Activated T-helper 2 cell treated with anti-CD3 and anti-CD28 coated beads, Interferon-gamma antibody, Interleukin-2, Interleukin-4, amounts not matched to agents 10 μg/mL and 5 μg/mL and 100 μg/mL, durations not matched to agents 14 hours and 24 hours and 36 hours (primary cell): ENCODE results near the gene CMC2. TPM values are rescaled to one million over a fixed set of nuclear protein-coding genes. Genes with fewer than 3 reads are reported as not detected.

Experiments used
- DNase-seq: peaks from one replicate; pipeline ENCODE4 v3.0.0; 2021; ENCODE audit warnings: low spot score
- H3K27ac Mint-ChIP-seq: one replicate; pipeline ENCODE4 v1.8.0; 2021; ENCODE audit warnings: mixed read lengths
- H3K27me3 Mint-ChIP-seq: one replicate; pipeline ENCODE4 v1.8.0; 2021; ENCODE audit warnings: low read depth, mixed read lengths
- H3K36me3 Mint-ChIP-seq: one replicate; pipeline ENCODE4 v1.8.0; 2021; ENCODE audit warnings: low read depth, mixed read lengths
- H3K4me1 Mint-ChIP-seq: one replicate; pipeline ENCODE4 v1.8.0; 2021; ENCODE audit warnings: low read depth, mixed read lengths
- H3K4me3 Mint-ChIP-seq: one replicate; pipeline ENCODE4 v1.8.0; 2021; ENCODE audit warnings: low read depth, mild to moderate bottlenecking, moderate library complexity, mixed read lengths
- H3K9me3 Mint-ChIP-seq: one replicate; pipeline ENCODE4 v1.8.0; 2021; ENCODE audit warnings: mixed read lengths
- intact Hi-C: fragments of 100-400 bp; cut with micrococcal nuclease; formaldehyde crosslinking; loops from one replicate; pipeline ENCODE4 v1.15.1; 2023
- total RNA-seq: library from RNA; stranded (reverse); gene quantifications from 2 replicates; pipeline ENCODE4 v1.2.3, GENCODE V29; 2022

The CMC2 gene
- total RNA-seq, 1 donor from 2014 or later = 130 TPM

DNA sequence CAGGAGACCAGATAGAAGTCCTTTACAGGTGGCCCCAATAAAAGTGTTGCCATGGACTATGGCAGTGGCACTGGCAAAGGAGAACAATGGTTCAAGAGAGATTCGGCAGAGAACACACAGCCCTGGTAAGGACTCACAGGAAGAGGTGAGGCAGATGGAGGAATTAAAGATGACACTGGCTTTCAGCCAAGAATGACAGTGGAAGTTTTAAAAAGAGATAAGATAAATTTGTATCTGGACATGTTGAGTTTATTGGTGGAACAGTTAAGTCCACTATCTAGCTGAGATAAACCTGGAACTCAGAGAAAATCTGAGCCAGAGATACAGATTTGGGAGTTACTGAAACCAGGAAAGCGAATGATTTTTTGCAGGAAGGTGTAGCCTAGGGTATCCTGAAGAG, 20.1 kb downstream of the CMC2 start:
- Mint-ChIP-seq H3K27ac (no peak overlapping the region), H3K4me1 (peaks cover 31% of the 10 kb centered on the region), H3K36me3 (peaks cover 53% of the 10 kb centered on the region), H3K27me3 (no peaks in the 10 kb centered on the region), H3K4me3 (no peak overlapping the region), H3K9me3 (no peaks in the 10 kb centered on the region)
- intact Hi-C loops = no loop called here
- no peak for DNase-seq

DNA sequence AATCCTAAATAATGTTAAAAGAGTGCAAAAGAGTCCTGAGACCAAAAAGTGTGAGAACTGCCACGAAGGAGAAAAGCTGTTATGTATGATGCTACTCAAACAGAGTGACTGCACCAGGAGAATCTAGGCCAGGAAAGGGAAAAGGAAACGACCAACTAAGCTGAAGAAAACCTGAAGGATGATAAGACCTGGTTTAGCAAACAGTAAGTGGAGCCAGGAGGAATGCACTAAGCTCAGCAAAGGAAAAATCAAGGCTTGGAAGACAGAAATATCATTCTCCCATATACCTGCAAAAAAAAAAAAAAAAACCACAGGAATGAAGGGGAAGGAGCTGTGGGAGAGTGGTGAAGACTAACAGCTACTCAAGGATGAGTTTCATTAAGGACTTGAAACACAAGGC, 21.1 kb downstream of the CMC2 start:
- H3K27ac Mint-ChIP-seq = peak overlapping the region; percentile 1
- no peak overlapping the region for H3K4me3 Mint-ChIP-seq
- H3K36me3 Mint-ChIP-seq = peaks cover 51% of the 10 kb centered on the region
- H3K9me3 Mint-ChIP-seq = no peaks in the 10 kb centered on the region
- intact Hi-C loops = no loop called here
- H3K27me3 Mint-ChIP-seq = no peaks in the 10 kb centered on the region
- DNase-seq = no peak
- H3K4me1 Mint-ChIP-seq = peaks cover 30% of the 10 kb centered on the region

DNA sequence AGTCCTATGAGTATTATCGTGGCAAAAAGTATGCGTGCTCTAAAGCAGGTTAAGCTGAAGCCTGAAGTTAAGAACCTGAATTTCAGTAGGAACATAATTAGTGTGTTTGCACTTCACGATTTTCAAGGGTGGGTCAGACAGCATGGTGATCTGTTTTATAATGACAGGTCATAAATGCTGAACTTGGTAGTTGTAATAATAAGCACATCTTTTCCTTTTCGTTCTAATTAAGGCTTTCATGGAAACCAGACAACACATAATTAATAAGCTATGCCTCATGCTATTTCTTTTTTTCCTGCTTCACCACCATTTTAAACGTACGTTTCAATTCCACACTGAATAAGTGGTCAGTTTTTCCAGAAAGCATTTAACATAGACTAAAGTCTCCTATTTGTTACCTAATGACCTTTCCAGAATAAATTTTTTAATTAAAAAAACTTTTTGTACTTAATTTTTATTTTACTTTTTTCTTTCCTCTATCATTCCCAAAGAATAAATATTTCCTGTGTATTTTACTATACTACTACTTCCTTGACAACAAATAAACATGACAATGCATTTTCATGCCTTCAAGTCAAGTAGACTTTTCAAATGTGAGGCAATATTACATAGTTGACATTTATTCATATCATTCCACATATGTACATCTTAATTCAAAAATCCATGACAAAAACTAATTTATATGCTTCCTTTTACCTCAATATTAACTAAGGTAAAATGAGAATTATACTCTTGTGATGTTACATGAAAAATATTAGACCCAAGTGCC, 22.4 kb downstream of the CMC2 start:
- Mint-ChIP-seq H3K4me3 (no peak overlapping the region), H3K27me3 (no peaks in the 10 kb centered on the region), H3K27ac (no peak overlapping the region), H3K9me3 (no peaks in the 10 kb centered on the region), H3K4me1 (peaks cover 21% of the 10 kb centered on the region), H3K36me3 (peaks cover 42% of the 10 kb centered on the region)
- no peak for DNase-seq
- intact Hi-C loops = no loop called here

DNA sequence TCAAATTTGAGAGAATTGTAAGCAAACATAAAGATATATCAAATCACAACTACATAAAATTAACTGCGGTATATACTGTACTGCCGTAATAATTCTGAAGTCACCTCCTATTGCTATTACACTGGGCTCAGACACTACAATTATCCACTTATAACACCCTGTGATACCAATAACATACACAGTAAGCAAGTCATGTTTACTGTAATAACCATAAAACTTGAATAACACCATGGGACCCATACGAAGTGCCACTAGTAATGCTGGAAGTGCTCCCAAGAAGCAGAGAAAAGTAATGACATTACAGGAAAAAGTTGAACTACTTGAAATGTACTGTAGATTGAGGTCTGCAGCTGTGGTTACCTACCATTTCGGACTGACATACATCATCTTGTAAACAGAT, 24.0 kb downstream of the CMC2 start:
- Mint-ChIP-seq H3K27me3 (no peaks in the 10 kb centered on the region), H3K36me3 (peaks cover 49% of the 10 kb centered on the region), H3K27ac (no peak overlapping the region), H3K4me1 (peaks cover 18% of the 10 kb centered on the region), H3K4me3 (no peak overlapping the region), H3K9me3 (no peaks in the 10 kb centered on the region)
- DNase-seq = no peak
- intact Hi-C loops = no loop called here

DNA sequence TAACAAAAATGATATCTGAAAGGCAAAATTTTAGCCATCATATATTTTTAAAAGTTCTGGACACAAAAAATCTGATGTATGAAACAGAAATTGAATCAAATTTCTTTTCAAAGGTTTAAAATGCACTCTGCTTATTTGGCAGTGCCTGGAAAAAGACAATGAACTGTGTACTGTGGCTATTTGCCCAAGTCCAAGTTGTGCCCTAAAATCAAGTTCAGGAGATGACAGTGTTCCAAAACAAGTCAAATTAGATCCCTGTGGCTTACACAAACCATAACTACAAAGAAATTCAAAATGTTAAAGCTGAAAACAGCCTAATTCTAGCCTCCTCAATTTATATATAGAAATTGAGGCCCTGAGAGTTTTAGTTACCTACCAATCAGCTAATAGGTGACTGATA, 25.6 kb downstream of the CMC2 start:
- no peaks in the 10 kb centered on the region for H3K9me3 Mint-ChIP-seq
- peaks cover 7% of the 10 kb centered on the region for H3K4me1 Mint-ChIP-seq
- H3K27ac Mint-ChIP-seq = no peak overlapping the region
- H3K27me3 Mint-ChIP-seq = no peaks in the 10 kb centered on the region
- no peak overlapping the region for H3K4me3 Mint-ChIP-seq
- no peak for DNase-seq
- intact Hi-C loops = no loop called here
- peaks cover 51% of the 10 kb centered on the region for H3K36me3 Mint-ChIP-seq

DNA sequence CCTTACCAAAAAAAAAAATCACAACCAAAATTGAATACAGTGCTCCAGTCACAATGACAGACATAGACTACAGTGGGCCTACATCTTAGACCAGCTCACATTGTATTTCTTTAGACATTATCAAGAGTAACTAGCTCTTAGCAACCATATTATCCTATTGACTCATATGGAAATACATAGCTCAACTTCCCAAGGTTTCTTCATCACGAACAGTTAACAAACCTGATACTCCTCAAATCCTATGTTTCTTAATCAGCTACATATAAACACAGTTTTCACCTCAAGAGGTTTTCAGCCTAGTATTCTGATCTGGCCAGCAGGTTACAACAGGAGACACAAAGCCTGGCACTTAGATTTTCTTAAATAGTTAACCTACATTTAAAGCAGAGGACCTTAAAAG, 29.7 kb downstream of the CMC2 start:
- peaks cover 67% of the 10 kb centered on the region for H3K36me3 Mint-ChIP-seq
- H3K4me3 Mint-ChIP-seq = no peak overlapping the region
- H3K27ac Mint-ChIP-seq = no peak overlapping the region
- intact Hi-C loops = no loop called here
- no peaks in the 10 kb centered on the region for H3K9me3 Mint-ChIP-seq
- no peak for DNase-seq
- peaks cover 10% of the 10 kb centered on the region for H3K4me1 Mint-ChIP-seq
- no peaks in the 10 kb centered on the region for H3K27me3 Mint-ChIP-seq

DNA sequence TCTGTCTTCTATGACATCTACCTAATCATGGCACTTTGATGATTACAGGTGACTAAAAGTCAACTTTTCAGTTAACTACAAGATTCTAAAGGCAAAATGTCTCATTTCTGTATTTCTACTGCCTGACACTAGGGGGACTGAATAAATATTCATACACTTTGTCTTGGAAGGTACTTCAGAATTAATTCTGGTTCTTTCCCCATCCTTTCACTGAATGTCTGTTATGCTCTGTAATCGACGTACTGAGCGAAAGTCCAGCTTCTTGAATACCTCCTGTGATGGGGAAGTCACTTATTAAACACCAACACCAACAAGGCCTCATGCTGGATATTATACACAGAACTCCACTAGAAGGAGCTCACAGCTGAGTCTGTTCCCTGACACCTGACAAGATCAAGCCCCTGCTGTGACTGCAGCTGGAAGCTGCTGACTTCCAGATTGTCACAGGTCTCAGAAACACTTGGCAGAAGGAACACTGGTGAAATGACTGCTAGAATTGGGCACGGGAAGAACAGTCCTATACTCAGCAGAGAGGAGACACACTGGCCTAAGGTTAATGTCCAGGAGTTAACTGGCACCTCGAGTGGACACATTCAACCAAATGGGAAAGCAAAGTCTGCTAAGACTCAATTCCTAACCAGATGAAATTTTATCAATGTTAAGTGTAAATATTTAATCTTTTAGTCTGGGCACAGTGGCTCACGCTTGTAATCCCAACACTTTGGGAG, 31.9 kb downstream of the CMC2 start:
- H3K4me1 Mint-ChIP-seq = peaks cover 12% of the 10 kb centered on the region
- intact Hi-C loops = no loop called here
- H3K27ac Mint-ChIP-seq = peak overlapping the region; percentile 62
- H3K4me3 Mint-ChIP-seq = no peak overlapping the region
- H3K27me3 Mint-ChIP-seq = no peaks in the 10 kb centered on the region
- H3K36me3 Mint-ChIP-seq = peaks cover 61% of the 10 kb centered on the region
- no peak for DNase-seq
- H3K9me3 Mint-ChIP-seq = no peaks in the 10 kb centered on the region

DNA sequence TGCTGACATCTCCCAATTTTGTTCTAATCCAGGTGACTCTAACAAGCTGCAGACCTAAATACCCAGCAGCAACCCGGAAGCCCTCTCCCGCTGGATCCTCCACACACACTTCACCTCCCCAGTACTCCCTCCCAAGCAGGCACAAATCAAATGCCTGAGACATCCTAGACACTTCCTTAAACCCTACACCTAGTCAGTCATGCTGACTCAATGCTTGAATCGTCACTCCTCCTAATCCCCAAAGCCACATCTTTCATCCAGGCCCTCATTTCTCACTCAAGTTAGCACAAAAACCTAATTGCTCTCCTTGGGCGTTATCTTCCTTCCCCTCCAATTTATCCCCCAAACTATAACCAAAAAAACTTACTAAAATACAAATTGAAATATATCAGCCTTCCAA, 32.7 kb downstream of the CMC2 start:
- Mint-ChIP-seq H3K9me3 (no peaks in the 10 kb centered on the region), H3K36me3 (peaks cover 64% of the 10 kb centered on the region), H3K27ac (peak overlapping the region; percentile 30), H3K27me3 (no peaks in the 10 kb centered on the region), H3K4me1 (peaks cover 12% of the 10 kb centered on the region), H3K4me3 (no peak overlapping the region)
- intact Hi-C loops = no loop called here
- no peak for DNase-seq

DNA sequence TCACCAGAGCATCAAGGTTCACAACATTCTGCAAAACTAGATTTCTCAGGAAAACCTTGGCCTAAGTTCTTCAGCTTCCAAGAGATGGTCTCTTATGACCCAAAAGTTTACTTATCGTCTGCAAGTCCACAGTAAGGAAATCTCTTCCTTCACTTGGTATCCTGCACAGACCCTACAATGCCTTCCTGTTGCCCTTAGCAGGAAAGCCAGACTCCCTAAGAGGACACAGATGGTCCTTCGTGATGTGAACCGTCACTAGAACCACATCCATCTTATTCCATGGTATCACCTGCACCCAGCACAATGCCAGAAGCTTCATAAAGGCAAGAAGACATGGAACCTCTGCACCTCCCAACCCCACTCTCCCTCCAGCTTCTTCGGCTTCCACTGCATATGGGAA, 34.1 kb downstream of the CMC2 start:
- no peak overlapping the region for H3K4me3 Mint-ChIP-seq
- H3K27me3 Mint-ChIP-seq = no peaks in the 10 kb centered on the region
- peaks cover 14% of the 10 kb centered on the region for H3K4me1 Mint-ChIP-seq
- intact Hi-C loops = no loop called here
- no peak for DNase-seq
- no peaks in the 10 kb centered on the region for H3K9me3 Mint-ChIP-seq
- H3K27ac Mint-ChIP-seq = no peak overlapping the region
- peaks cover 57% of the 10 kb centered on the region for H3K36me3 Mint-ChIP-seq

DNA sequence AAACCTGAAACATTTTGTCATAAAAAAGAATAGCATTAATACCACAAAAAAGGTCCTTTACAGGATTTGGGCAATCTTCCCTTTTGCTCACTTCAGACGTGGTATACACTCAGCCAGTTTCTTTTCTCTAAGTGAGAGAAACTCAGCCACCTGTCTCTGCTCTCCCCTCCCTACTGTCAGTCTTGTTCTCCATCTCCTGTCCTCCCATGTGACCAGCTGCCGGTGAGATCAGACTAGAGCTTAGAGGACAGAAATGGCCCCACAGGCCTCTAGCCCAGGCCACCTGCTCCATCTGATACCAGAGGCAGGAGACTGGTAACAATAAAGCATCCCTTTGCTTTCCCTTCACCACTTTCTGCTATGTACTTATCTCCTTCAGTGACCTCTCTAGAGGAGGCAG, 34.9 kb downstream of the CMC2 start:
- Mint-ChIP-seq H3K4me3 (no peak overlapping the region), H3K4me1 (peaks cover 14% of the 10 kb centered on the region), H3K9me3 (no peaks in the 10 kb centered on the region), H3K27ac (peak overlapping the region; percentile 40), H3K27me3 (no peaks in the 10 kb centered on the region), H3K36me3 (peaks cover 51% of the 10 kb centered on the region)
- intact Hi-C loops = no loop called here
- DNase-seq = no peak

DNA sequence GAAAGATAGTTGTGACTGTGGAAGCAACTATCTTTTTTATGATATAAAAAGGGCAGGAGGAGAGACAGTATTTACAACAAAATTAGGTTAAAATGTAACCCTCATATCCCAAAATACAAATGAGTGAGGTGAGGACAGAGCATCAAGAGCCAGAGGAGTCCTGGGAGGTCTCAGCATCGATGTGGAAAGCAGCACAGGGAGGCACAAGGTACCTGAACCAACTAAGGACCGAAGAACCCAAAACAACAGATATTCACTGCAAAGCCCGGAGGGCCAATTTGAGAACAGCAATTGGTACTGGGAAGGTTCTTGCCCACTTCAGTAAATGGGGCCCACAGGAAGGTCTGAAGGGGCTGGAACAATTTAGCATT, 37.6 kb downstream of the CMC2 start:
- Mint-ChIP-seq H3K9me3 (no peaks in the 10 kb centered on the region), H3K4me1 (peaks cover 8% of the 10 kb centered on the region), H3K27me3 (no peaks in the 10 kb centered on the region), H3K27ac (no peak overlapping the region), H3K36me3 (peaks cover 30% of the 10 kb centered on the region), H3K4me3 (no peak overlapping the region)
- DNase-seq = no peak
- intact Hi-C loops = no loop called here

DNA sequence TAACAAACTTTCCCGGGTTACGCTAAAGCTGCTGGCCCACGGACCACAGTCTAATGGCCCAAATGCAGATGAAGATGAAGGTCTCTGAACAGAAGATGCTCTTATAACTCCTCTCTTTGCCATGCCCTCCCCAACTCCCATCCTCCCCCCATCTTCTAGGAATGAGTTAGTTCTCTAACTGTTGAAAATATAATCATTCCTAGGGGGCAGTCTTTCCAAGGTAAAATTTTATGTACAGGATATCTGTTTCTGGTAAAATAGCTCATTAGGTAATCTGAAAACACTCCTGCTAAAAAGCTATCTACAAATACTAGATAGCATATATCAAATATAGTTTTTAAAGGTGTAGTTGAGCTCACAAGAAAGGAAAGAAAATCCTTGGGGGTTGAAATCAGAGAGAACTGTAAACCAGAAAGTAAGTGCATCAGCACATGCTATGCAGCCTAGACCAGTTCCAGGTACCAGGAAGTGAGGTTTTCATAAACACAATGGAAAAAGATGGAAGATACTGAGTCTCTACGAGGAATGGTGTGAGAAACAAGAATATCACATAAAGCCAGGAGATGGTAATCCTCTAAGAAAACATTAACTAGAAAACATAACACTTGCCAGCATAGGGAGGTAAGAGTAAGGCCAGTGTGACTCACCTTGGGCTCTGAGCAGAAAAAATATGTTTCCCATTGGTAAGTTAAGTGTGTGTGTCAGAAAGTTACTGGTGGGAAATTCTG, 38.1 kb downstream of the CMC2 start:
- no peaks in the 10 kb centered on the region for H3K27me3 Mint-ChIP-seq
- H3K4me3 Mint-ChIP-seq = no peak overlapping the region
- H3K36me3 Mint-ChIP-seq = peaks cover 26% of the 10 kb centered on the region
- no peak for DNase-seq
- H3K27ac Mint-ChIP-seq = no peak overlapping the region
- no peaks in the 10 kb centered on the region for H3K9me3 Mint-ChIP-seq
- intact Hi-C loops = no loop called here
- peaks cover 8% of the 10 kb centered on the region for H3K4me1 Mint-ChIP-seq

DNA sequence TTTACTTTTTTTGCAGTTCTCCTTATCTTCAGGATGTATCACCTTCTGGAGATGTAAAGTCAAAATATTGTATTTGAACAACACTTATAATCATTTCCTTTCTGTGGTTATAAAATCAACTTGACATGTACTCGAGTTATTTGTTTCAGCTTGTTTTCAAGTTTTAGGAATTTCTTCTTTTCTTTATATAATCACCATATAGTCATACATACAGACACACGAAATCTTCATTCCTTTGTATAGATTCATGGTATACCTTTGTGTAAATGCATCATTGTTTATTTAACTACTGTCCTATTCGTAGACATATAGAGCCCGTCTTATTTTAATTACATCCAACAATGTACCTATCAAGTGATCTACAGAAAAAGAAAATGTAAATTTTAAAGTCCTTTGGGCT, 40.1 kb downstream of the CMC2 start:
- Mint-ChIP-seq H3K4me1 (peaks cover 3% of the 10 kb centered on the region), H3K9me3 (peaks cover 2% of the 10 kb centered on the region), H3K27ac (no peak overlapping the region), H3K36me3 (peaks cover 17% of the 10 kb centered on the region), H3K4me3 (no peak overlapping the region), H3K27me3 (no peaks in the 10 kb centered on the region)
- intact Hi-C loops = no loop called here
- no peak for DNase-seq
